Measurements from ENCODE around the gene WRNIP1. TPM values are rescaled to one million over a fixed set of nuclear protein-coding genes. Genes with fewer than 3 reads are reported as not detected.

Gene WRNIP1
- total and polyA plus RNA-seq, 2 of the 8 experiments (the other 6 are each of a cell fraction or from before 2014, with no cell fraction given), result 38.2 to 39.2 TPM

- Histone ChIP-seq H3K79me1 (ENCODE audit: low read depth, low read length) (no peaks in the 10 kb centered on the region), H2BK12ac (ENCODE audit: low read depth, low read length) (no peak within 1 kb of the TSS), H2BK20ac (ENCODE audit: low read length) (no peak within 1 kb of the TSS), H4K20me1 (replicated peaks in 1 of 2; ENCODE audit: control insufficient read depth in 1 of 2, insufficient read depth in 2 of 2, low read length in 2 of 2) (no peaks in the 10 kb centered on the region), H3K27me3 (replicated peaks in 1 of 4; ENCODE audit: control insufficient read depth in 3 of 4, extremely low read depth in 1 of 4, insufficient read depth in 3 of 4, low read length in 3 of 4) (no peaks in the 10 kb centered on the region), H2BK15ac (ENCODE audit: low read length) (no peak within 1 kb of the TSS), H3K4ac (replicated peaks; ENCODE audit: insufficient read length, low read depth, low read length) (no peak within 1 kb of the TSS), H3K4me1 (replicated peaks in 1 of 4; ENCODE audit: control insufficient read depth in 3 of 4, insufficient read depth in 4 of 4, low read length in 3 of 4) (peaks cover 0 to 5% (median 2%) of the 10 kb centered on the region in 4 experiments; a peak in 4 of 7 replicates), H3K4me3 (ENCODE audit: extremely low read depth in 1 of 4, insufficient read depth in 2 of 4, low read depth in 3 of 4, low read length in 4 of 4) (no peak within 1 kb of the TSS), H2AK5ac (ENCODE audit: low read depth, low read length) (no peak within 1 kb of the TSS), H3K23ac (ENCODE audit: insufficient read length) (no peak within 1 kb of the TSS), H3K23me2 (ENCODE audit: low read depth, low read length) (no peaks in the 10 kb centered on the region; the same call in 1 of the 2 replicates), H3K18ac (ENCODE audit: extremely low read depth, low read length) (no peak within 1 kb of the TSS), H3K36me3 (ENCODE audit: control insufficient read depth in 2 of 4, insufficient read depth in 4 of 4, low read length in 3 of 4) (no peaks in the 10 kb centered on the region), H3K56ac (replicated peaks; ENCODE audit: insufficient read length, low read depth, low read length) (no peak within 1 kb of the TSS), H2BK5ac (ENCODE audit: low read depth, low read length) (no peak within 1 kb of the TSS), H3K79me2 (ENCODE audit: control insufficient read depth in 1 of 2, insufficient read depth in 2 of 2, low read length in 2 of 2) (no peaks in the 10 kb centered on the region), H3K14ac (ENCODE audit: insufficient read length) (no peak within 1 kb of the TSS), H3K9me3 (ENCODE audit: insufficient read depth in 2 of 2, low read depth in 1 of 2, low read length in 1 of 2) (no peaks in the 10 kb centered on the region), H4K91ac (replicated peaks; ENCODE audit: insufficient read length, low read length) (no peak within 1 kb of the TSS), H3K27ac (ENCODE audit: low read depth, low read length) (no peak within 1 kb of the TSS), H2AFZ (ENCODE audit: low read length) (peak within 1 kb of the TSS; percentile 51; the same call in 1 of the 2 replicates), H2BK120ac (replicated peaks; ENCODE audit: low read depth, low read length) (no peak within 1 kb of the TSS), H3K9ac (replicated peaks in 1 of 4; ENCODE audit: extremely low read depth in 1 of 4, low read depth in 3 of 4, low read length in 3 of 4) (no peak within 1 kb of the TSS), H3K4me2 (ENCODE audit: insufficient read depth in 1 of 2, low read depth in 2 of 2, low read length in 2 of 2) (no peak within 1 kb of the TSS), H4K8ac (ENCODE audit: extremely low read depth, insufficient read depth, low read length) (no peak within 1 kb of the TSS), H4K5ac (ENCODE audit: insufficient read length, low read depth, low read length) (no peak within 1 kb of the TSS)
- ChIA-PET CTCF (ENCODE audit: partially characterized antibody) (interaction anchor here (0.6 to 9.9 kb wide), 31 partner anchors 9 to 1154 kb away, joined by 3 to 163 read pairs (median 4); no protein-coding TSS in a partner anchor), POLR2A (ENCODE audit: partially characterized antibody) (no interaction called here)
- no peak for DNase-seq (ENCODE audit: low read depth in 1 of 2, low spot score in 2 of 2)
- WGBS, 2 experiments (ENCODE audit: extremely low coverage in 1 of 2, insufficient coverage in 1 of 2, insufficient read length in 1 of 2, insufficient replicate concordance in 2 of 2, low coverage in 1 of 2, low lambda C conversion rate in 2 of 2, missing lambda C conversion rate in 1 of 2), result 92% methylated on average over 7 of the region's 7 CpGs; no CpG with 5 or more reads in 1 of the 2 experiments
- no peak for FAIRE-seq
- TF ChIP-seq YY1 (IDR thresholded peaks at IDR 0.05; ENCODE audit: low read depth, low read length) (no peak), TBP (IDR thresholded peaks at IDR 0.05; ENCODE audit: low read depth, low read length) (no peak), MAFK (IDR thresholded peaks at IDR 0.05; ENCODE audit: low read depth, low read length) (no peak), POLR2A (IDR thresholded peaks at IDR 0.05; ENCODE audit: control extremely low read depth in 1 of 2, low read depth in 2 of 2, low read length in 2 of 2) (no peak), SAP30 (IDR thresholded peaks at IDR 0.05; ENCODE audit: insufficient read depth, insufficient replicate concordance, low read length) (no peak), FOSL1 (IDR thresholded peaks at IDR 0.05; ENCODE audit: insufficient read depth, low read depth, low read length) (no peak)
Observed at GRCh38 chr6:2750832-2751231, 14.4 kb upstream of the WRNIP1 start, which contains the start of gene MYLK4. Gene MYLK4, minus strand, starts transcription at chr6:2750922. Its CDS starts 1,628 bp downstream, at chr6:2749294.

All from H1 (cell line).